ENCODE data around the gene TMEM108.

GRCh38 chr3:133081016-133081415 lies 42.8 kb downstream of the TMEM108 start:
- TF ChIP-seq EED (IDR thresholded peaks at IDR 0.05; ENCODE audit: low read depth) (no peak), CEBPB (IDR thresholded peaks at IDR 0.05; ENCODE audit: borderline replicate concordance in 1 of 2, low read depth in 2 of 2, low read length in 2 of 2) (no peak), ASH2L (IDR thresholded peaks at IDR 0.05; ENCODE audit: borderline replicate concordance, low read depth) (no peak), POLR2AphosphoS2 (IDR thresholded peaks at IDR 0.05; ENCODE audit: low read depth, low read length) (no peak), JUND (IDR thresholded peaks at IDR 0.05; ENCODE audit: low read depth, low read length) (no peak), MYC (IDR thresholded peaks at IDR 0.05; ENCODE audit: insufficient read depth, insufficient read length, insufficient replicate concordance, low read length, severe bottlenecking) (no peak), CTCF (IDR thresholded peaks at IDR 0.05 in 2 of 3, conservative IDR thresholded peaks at IDR 0.05 in 1 of 3; ENCODE audit: control insufficient read depth in 2 of 3, extremely low read depth in 1 of 3, insufficient read depth in 1 of 3, low read depth in 3 of 3, low read length in 3 of 3) (no peak), CBX3 (IDR thresholded peaks at IDR 0.05; ENCODE audit: borderline replicate concordance, low read depth) (no peak), POLR2AphosphoS5 (IDR thresholded peaks at IDR 0.05; ENCODE audit: low read length) (no peak), BHLHE40 (IDR thresholded peaks at IDR 0.05; ENCODE audit: borderline replicate concordance in 1 of 2, low read depth in 2 of 2, low read length in 1 of 2) (no peak)
- TF ChIP-seq, protein P1, sequence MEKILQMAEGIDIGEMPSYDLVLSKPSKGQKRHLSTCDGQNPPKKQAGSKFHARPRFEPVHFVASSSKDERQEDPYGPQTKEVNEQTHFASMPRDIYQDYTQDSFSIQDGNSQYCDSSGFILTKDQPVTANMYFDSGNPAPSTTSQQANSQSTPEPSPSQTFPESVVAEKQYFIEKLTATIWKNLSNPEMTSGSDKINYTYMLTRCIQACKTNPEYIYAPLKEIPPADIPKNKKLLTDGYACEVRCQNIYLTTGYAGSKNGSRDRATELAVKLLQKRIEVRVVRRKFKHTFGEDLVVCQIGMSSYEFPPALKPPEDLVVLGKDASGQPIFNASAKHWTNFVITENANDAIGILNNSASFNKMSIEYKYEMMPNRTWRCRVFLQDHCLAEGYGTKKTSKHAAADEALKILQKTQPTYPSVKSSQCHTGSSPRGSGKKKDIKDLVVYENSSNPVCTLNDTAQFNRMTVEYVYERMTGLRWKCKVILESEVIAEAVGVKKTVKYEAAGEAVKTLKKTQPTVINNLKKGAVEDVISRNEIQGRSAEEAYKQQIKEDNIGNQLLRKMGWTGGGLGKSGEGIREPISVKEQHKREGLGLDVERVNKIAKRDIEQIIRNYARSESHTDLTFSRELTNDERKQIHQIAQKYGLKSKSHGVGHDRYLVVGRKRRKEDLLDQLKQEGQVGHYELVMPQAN (conservative IDR thresholded peaks at IDR 0.05), result no peak
- TF ChIP-seq, protein P2, sequence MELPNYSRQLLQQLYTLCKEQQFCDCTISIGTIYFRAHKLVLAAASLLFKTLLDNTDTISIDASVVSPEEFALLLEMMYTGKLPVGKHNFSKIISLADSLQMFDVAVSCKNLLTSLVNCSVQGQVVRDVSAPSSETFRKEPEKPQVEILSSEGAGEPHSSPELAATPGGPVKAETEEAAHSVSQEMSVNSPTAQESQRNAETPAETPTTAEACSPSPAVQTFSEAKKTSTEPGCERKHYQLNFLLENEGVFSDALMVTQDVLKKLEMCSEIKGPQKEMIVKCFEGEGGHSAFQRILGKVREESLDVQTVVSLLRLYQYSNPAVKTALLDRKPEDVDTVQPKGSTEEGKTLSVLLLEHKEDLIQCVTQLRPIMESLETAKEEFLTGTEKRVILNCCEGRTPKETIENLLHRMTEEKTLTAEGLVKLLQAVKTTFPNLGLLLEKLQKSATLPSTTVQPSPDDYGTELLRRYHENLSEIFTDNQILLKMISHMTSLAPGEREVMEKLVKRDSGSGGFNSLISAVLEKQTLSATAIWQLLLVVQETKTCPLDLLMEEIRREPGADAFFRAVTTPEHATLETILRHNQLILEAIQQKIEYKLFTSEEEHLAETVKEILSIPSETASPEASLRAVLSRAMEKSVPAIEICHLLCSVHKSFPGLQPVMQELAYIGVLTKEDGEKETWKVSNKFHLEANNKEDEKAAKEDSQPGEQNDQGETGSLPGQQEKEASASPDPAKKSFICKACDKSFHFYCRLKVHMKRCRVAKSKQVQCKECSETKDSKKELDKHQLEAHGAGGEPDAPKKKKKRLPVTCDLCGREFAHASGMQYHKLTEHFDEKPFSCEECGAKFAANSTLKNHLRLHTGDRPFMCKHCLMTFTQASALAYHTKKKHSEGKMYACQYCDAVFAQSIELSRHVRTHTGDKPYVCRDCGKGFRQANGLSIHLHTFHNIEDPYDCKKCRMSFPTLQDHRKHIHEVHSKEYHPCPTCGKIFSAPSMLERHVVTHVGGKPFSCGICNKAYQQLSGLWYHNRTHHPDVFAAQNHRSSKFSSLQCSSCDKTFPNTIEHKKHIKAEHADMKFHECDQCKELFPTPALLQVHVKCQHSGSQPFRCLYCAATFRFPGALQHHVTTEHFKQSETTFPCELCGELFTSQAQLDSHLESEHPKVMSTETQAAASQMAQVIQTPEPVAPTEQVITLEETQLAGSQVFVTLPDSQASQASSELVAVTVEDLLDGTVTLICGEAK (IDR thresholded peaks at IDR 0.05; ENCODE audit: borderline replicate concordance), result no peak

Data from GM12878 (cell line).